SK-N-MC (cell line): ENCODE results near the gene FRMD4A.
"Not testable (repeated sequence)": the region's sequence is repeated elsewhere in the genome, so short reads cannot be mapped to it uniquely, and the experiment has no call there.

Experiments used
- DNase-seq: peaks from one replicate; pipeline ENCODE4 v3.0.0-alpha.2; 2011; ENCODE audit warnings: low read depth, low spot score
- H3K27ac ChIP-seq: fragments of 200-600 bp; sonication (generic); 2 replicates; pipeline ENCODE4 v1.5.1; 2016; ENCODE audit warnings: mixed run types
- H3K36me3 ChIP-seq: fragments of 200-600 bp; sonication (generic); 2 replicates; pipeline ENCODE4 v1.6.1; 2017; ENCODE audit warnings: antibody characterized with exemption, low read length, mixed read lengths; ENCODE audit not compliant: insufficient read depth
- H3K4me3 ChIP-seq: fragments of 200-600 bp; sonication (generic); 2 replicates; pipeline ENCODE4 v1.5.1; 2016
- H3K9ac ChIP-seq: fragments of 200-600 bp; sonication (generic); 2 replicates; pipeline ENCODE4 v1.8.0; 2017; ENCODE audit warnings: mixed run types, mixed read lengths; ENCODE audit not compliant: insufficient read length
- H3K9me3 ChIP-seq: fragments of 200-600 bp; sonication (generic); 2 replicates; pipeline ENCODE4 v1.6.1; 2017; ENCODE audit warnings: low read depth, mild to moderate bottlenecking, antibody characterized with exemption, low read length, moderate library complexity, mixed read lengths
- EZH2 ChIP-seq: fragments of 200-600 bp; sonication (generic); IDR thresholded peaks from one replicate; pipeline ENCODE4 v1.6.1; 2017; ENCODE audit warnings: antibody characterized with exemption
- FOXP2 ChIP-seq: optimal IDR thresholded peaks from 2 replicates; pipeline ENCODE3; 2011; ENCODE audit warnings: mild to moderate bottlenecking, moderate library complexity; ENCODE audit not compliant: insufficient read depth; ENCODE audit errors: extremely low read length, control extremely low read depth
- POLR2AphosphoS5 ChIP-seq: IDR thresholded peaks from 2 replicates; pipeline ENCODE4 v1.6.1; 2012; ENCODE audit warnings: mild to moderate bottlenecking, low read depth, low read length, borderline replicate concordance

FRMD4A gene

DNA sequence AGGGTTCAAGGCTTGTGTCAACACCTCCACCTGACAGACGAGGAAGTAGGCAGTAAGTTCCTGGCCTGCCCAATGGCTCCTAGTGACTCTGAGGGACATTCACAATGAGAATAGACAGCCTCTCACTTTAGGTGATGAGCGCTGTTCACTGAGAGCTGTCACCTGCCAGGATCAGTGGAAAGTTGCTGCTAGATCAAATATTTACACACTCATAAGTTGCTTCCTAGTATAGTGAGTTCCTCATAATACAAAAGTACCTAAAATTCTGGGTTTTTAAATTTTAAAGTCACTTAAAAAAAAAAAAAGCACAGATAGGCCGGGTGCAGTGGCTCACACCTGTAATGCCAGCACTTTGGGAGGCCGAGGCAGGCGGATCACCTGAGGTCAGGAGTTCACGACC lies 423.2 kb downstream of the FRMD4A start:
- TF ChIP-seq POLR2AphosphoS5 = no peak
- TF ChIP-seq FOXP2 = no peak
- no peak for TF ChIP-seq EZH2
- H3K9me3 ChIP-seq = no peaks in the 10 kb centered on the region
- no peak overlapping the region for H3K27ac ChIP-seq
- no peaks in the 10 kb centered on the region for H3K36me3 ChIP-seq
- H3K4me3 ChIP-seq = no peak overlapping the region
- no peak for DNase-seq
- no peak overlapping the region for H3K9ac ChIP-seq

DNA sequence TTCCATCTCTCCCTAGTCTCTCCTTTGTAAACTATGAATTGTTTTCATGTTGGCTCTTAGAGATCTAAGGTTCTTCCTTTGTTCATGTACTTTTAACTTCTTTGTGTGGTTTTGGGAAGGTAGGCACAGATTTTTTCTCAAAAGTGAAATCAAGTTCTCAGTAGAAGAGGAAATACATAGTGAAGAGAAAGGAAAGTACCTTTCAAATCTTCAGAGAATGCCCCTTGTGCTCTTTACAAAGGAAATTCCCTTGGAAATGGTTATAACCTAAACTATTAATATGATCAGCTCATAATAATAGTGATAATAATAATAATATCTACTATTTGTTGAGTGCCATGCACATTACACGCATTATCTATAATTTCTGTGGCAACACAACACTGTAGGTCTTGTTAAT lies 425.4 kb downstream of the FRMD4A start:
- Histone ChIP-seq H3K9ac (no peak overlapping the region), H3K27ac (no peak overlapping the region), H3K9me3 (no peaks in the 10 kb centered on the region), H3K36me3 (no peaks in the 10 kb centered on the region), H3K4me3 (no peak overlapping the region)
- no peak for DNase-seq
- TF ChIP-seq FOXP2 = no peak
- no peak for TF ChIP-seq EZH2
- TF ChIP-seq POLR2AphosphoS5 = no peak

DNA sequence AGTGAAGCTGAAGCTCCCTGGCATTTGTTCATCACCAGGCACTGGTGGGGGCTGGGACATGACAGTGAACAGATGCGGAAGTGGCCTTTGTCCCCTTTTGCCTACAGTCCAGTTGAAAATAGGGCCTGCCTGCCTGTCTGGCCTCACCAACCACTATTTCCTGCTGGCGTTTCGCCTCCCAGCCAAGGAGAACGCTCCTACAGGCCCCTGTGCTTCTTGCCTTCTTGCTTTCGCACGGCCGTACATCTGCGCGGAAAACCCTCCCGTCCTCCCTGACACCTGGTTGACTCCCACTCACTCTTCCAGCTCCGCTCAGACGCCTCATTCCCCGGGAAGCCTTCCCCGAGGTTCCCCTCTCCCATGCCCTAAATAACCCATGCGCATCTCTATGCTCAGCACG lies 426.7 kb downstream of the FRMD4A start:
- no peak overlapping the region for H3K4me3 ChIP-seq

DNA sequence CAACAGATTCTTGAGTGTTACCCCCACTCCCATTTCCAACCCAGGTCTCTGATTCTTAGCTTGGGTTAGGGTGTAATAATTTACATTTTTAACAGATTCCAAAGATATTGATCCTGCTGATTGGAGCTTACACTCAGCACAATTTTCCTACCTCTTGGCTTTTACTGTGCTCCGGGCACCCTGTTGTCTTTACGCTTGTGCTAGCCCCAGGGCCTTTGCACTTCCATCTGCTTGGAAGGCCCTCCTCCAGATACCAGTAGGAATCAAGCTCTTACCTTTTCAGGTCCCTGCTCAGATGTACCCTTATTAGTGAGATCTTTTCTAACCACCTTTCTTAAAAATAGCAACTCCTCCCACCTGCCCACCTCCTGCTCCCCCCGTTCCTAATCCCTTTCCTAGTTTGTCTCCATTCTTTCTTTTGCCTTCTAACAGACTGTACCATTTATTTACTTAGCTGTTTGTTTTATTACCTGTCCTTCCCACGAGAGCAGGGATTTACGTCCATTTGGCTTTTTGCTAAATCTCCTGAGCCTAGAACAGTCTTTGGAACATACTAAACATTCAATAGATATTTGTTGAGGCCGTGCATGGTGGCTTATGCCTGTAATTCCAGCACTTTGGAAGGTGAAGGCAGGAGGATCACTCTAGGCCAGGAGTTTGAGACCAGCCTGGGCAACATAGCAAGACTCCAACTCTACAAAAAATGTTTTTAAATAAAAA lies 427.7 kb downstream of the FRMD4A start:
- TF ChIP-seq EZH2 (no peak), FOXP2 (no peak), POLR2AphosphoS5 (no peak)
- no peaks in the 10 kb centered on the region for H3K36me3 ChIP-seq
- H3K27ac ChIP-seq = no peak overlapping the region
- no peak for DNase-seq
- no peaks in the 10 kb centered on the region for H3K9me3 ChIP-seq
- H3K9ac ChIP-seq = no peak overlapping the region
- H3K4me3 ChIP-seq = no peak overlapping the region

More for the DNA sequence above, 426.7 kb downstream of the FRMD4A start:
- Histone ChIP-seq H3K36me3 (no peaks in the 10 kb centered on the region), H3K27ac (no peak overlapping the region), H3K9me3 (no peaks in the 10 kb centered on the region), H3K9ac (no peak overlapping the region)
- no peak for DNase-seq
- no peak for TF ChIP-seq POLR2AphosphoS5
- no peak for TF ChIP-seq FOXP2
- no peak for TF ChIP-seq EZH2

DNA sequence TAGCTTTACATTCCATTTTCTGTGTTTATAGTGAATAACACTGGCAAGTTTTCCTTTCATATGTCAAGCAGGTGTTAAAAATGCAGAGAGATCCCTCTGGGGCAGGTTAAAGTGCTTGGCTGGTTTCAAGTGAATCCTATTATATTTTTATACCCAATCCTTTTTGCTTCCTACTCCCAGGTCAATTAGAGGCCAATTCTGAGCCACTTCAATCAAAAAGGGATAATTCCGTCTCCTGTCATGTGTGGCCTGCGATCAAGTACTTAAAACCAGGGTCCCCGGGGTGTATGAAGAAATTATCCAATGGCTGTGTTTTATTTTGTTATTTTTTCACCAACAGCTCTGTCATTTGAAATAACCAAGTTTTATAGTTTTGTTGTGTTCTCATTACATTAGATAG lies 430.8 kb downstream of the FRMD4A start:
- no peaks in the 10 kb centered on the region for H3K9me3 ChIP-seq
- no peak overlapping the region for H3K4me3 ChIP-seq
- H3K27ac ChIP-seq = no peak overlapping the region
- TF ChIP-seq POLR2AphosphoS5 (no peak), FOXP2 (no peak), EZH2 (no peak)
- no peak for DNase-seq
- no peaks in the 10 kb centered on the region for H3K36me3 ChIP-seq
- no peak overlapping the region for H3K9ac ChIP-seq

DNA sequence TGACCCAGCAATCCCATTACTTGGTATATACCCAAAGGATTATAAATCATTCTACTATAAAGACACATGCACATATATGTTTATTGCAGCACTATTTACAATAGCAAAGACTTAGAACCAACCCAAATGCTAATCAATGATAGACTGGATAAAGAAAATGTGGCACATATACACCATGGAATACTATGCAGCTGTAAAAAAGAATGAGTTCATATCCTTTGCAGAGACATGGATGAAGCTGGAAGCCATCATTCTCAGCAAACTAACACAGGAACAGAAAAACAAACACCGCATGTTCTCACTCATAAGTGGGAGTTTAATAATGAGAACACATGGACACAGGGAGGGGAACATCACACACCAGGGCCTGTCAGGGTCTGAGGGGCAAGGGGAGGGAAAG lies 434.6 kb downstream of the FRMD4A start:
- DNase-seq, H3K4me3 ChIP-seq: not testable (repeated sequence)

DNA sequence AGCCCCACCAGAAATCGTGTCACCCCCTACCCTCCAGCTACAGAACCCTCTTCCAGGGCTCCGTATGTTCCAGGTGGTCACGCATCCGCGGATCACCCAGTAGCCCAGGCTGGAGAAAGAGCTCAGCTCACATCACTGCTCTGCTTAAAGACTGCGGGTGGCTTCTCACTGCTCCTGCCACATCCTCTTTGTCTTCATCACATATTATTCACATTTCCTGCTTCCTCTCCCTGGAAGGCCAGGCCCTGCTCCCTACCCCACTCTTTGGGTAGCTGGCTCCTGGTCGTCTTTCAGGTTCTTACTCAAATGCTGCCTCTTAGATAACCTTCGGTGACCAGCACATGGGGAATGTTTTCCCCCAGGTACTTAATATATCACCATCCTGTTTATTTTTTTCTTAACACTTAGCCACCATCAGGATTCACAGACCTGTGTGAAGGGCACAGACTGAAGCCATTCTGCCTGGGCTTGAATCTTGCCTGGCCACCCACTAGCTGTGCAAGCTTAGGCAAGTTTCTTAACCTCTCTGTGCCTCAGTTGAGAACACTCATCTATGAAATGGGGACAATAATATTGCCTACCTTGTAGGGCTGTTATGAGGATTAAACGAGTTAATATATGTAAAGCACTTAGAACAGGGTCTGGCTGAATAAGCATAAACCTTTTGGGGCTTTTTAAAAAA lies 436.2 kb downstream of the FRMD4A start:
- Histone ChIP-seq H3K4me3 (no peak overlapping the region), H3K27ac (no peak overlapping the region), H3K9ac (no peak overlapping the region), H3K9me3 (no peaks in the 10 kb centered on the region), H3K36me3 (no peaks in the 10 kb centered on the region)
- no peak for TF ChIP-seq FOXP2
- no peak for TF ChIP-seq EZH2
- no peak for TF ChIP-seq POLR2AphosphoS5
- DNase-seq = no peak

More for the DNA sequence above, 434.6 kb downstream of the FRMD4A start:
- not testable (repeated sequence) for H3K36me3 ChIP-seq, H3K9ac ChIP-seq, H3K27ac ChIP-seq, H3K9me3 ChIP-seq

DNA sequence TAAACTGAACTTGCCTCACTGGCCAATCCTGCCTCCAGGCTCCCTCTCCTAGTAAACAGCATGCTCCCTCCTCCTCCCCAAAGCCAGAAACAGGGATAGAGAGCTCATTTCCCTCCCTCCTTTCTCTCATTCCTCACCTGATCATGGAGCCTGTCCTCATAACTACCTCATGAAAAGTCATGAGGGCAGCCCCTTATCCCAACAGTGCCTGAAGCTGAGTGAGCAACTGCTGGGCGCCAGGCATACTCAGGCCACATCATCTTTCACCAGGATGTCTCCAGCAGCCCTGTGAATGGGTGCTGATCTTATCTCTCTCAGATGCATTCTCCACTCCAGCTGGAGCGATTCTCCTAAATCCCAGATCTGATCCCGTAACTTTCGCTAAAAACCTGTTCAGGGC lies 436.8 kb downstream of the FRMD4A start:
- no peak for DNase-seq
- Histone ChIP-seq H3K36me3 (no peaks in the 10 kb centered on the region), H3K9me3 (no peaks in the 10 kb centered on the region), H3K27ac (no peak overlapping the region), H3K9ac (no peak overlapping the region), H3K4me3 (no peak overlapping the region)
- TF ChIP-seq EZH2 (no peak), POLR2AphosphoS5 (no peak), FOXP2 (no peak)
